NT2/D1 (cell line): Measurements from ENCODE around the gene HS6ST2.
A peak's percentile ranks its signal among the peaks of the same experiment; 100 is the strongest.
"Not testable (repeated sequence)": the region's sequence is repeated elsewhere in the genome, so short reads cannot be mapped to it uniquely, and the experiment has no call there.

ENCODE experiments used
- DNase-seq: peaks from one replicate; pipeline ENCODE4 v3.0.0-alpha.2; 2011; ENCODE audit warnings: low read depth, low spot score
- H3K27me3 ChIP-seq: 2 replicates; pipeline ENCODE4 v1.6.0; 2011; ENCODE audit warnings: mild to moderate bottlenecking; ENCODE audit not compliant: insufficient read length, insufficient read depth
- H3K36me3 ChIP-seq: 2 replicates; pipeline ENCODE4 v1.6.1; 2011; ENCODE audit warnings: mild to moderate bottlenecking, low read length, mixed read lengths; ENCODE audit not compliant: insufficient read depth, insufficient read length
- H3K4me1 ChIP-seq: 2 replicates; pipeline ENCODE4 v1.5.1; 2011; ENCODE audit not compliant: insufficient read depth, insufficient read length
- H3K4me3 ChIP-seq: 2 replicates; pipeline ENCODE4 v1.5.1; 2011; ENCODE audit warnings: low read depth; ENCODE audit not compliant: insufficient read length
- H3K9ac ChIP-seq: 2 replicates; pipeline ENCODE4 v1.6.0; 2011; ENCODE audit warnings: low read depth; ENCODE audit not compliant: insufficient read length
- H3K9me3 ChIP-seq: 2 replicates; pipeline ENCODE4 v1.5.1; 2011; ENCODE audit warnings: mild to moderate bottlenecking, low read length; ENCODE audit not compliant: insufficient read depth
- SUZ12 ChIP-seq: IDR thresholded peaks from 2 replicates; pipeline ENCODE4 v1.6.1; 2011; ENCODE audit not compliant: insufficient read length, insufficient read depth; ENCODE audit errors: extremely low read depth
- YY1 ChIP-seq: IDR thresholded peaks from 2 replicates; pipeline ENCODE4 v1.6.1; 2011; ENCODE audit not compliant: insufficient read length, insufficient read depth
- ZNF274 ChIP-seq: IDR thresholded peaks from 2 replicates; pipeline ENCODE4 v1.6.1; 2011; ENCODE audit warnings: mild to moderate bottlenecking, low read depth, low read length

The HS6ST2 gene

DNA sequence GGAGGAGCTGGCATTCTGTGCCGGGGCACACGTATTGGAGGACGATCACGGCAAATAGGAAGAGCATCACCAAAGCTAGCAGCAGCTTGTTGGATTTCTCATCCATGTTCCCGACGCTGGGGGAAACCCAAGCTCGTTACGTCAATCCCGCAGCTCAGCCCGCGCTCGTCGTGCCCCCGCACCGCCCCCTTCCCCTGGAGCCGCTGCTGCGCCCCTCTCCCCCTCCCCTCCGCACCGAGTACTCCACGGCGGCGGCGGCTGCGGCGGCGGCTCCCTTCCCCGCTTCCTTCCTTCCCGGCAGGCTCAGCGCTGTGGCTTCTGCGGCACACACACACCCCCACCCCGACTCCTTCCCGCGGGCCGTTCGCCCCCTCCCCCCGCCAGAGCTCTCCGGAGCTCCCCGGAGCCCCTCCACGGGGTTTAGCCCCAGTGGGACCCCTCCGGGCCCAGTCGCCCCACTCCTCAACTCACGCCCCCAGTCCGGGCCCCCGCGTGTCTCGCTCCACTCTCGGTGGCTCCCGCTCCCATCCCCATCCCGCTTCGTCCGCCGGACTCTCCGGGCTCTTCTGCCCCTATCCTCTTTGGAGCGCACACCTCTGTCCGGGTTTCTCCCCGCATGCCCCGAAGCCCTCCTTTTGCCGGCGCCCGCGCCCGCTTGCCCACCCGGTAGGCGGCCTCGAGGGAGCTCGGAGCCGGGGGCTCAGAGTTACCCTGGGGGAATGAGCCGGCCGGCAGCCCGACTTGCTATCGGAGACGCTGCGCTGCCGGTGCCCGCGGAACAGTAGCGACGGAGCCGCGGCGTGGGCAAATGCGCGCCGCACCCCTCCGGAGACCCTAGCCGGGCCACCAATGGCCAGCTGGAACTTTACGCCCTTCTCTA is 978 bp downstream of the HS6ST2 start:
- Histone ChIP-seq H3K4me3 (peak overlapping the region; percentile 46), H3K27me3 (peaks cover 28% of the 10 kb centered on the region), H3K36me3 (no peaks in the 10 kb centered on the region), H3K4me1 (no peaks in the 10 kb centered on the region), H3K9me3 (no peaks in the 10 kb centered on the region), H3K9ac (peak overlapping the region; percentile 67)
- TF ChIP-seq YY1 (no peak), SUZ12 (no peak), ZNF274 (no peak)
- no peak for DNase-seq

DNA sequence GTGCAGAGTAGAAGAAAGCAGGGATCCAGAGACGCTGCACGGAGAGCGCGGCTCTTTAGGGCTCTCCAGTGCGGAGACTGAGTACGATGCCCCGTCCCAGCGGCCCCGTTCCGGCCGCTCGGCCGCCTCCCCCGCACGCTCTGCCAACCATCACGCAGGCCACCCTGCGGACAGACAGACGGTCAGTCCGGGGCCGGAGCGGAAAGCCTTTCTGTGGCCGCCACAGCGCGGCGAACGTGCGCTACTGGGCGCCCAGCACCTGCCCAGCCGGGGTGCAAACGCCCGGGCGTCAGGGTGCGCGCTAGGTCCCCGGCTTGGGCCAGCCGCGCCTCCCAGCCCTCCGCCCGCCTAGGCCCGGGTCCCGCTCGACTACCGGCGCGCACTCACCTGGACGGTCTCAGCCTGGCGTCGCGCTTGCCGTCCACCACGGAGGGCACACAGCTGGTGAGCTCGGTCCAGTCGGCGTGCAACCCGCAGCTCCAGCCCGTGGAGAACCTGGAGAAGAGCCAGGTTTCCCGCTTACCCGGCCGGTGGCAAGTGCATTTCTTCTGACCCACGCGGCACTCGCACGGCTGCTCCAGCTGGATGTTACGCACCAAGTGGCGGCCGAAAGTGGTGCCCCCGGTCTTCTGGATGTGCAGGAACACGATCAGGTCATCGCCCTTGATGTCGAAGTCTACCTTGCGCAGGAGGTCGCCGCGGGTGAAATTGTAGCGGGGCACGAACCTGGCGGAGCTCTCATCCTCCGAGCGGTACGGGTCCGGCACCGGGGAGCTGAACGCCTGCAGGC is 1.8 kb downstream of the HS6ST2 start:
- H3K27me3 ChIP-seq: peaks cover 28% of the 10 kb centered on the region
- DNase-seq: no peak
- H3K9me3 ChIP-seq: no peaks in the 10 kb centered on the region
- no peaks in the 10 kb centered on the region for H3K36me3 ChIP-seq
- TF ChIP-seq SUZ12: no peak
- no peak for TF ChIP-seq ZNF274
- TF ChIP-seq YY1: no peak
- H3K9ac ChIP-seq: peak overlapping the region; percentile 64
- no peaks in the 10 kb centered on the region for H3K4me1 ChIP-seq
- H3K4me3 ChIP-seq: peak overlapping the region; percentile 46

DNA sequence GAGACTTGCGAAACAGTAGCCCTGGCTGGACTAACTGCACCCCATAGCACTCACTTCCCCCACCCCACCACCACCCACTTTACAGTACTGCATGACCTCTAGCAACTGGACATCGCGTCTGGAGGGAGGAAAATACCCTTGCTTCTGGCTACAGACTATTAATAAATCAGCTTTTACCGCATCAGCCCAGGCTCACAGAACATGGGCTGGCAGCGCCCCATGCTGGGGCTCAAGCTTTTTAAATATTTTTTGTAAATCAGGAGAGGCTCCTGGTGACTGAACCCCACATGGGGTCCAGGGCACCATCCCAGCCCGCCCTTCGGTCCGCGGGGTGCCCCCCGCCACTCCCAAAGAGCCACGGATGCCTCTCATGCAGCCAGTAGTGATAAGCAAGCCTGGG is 2.7 kb downstream of the HS6ST2 start:
- peaks cover 28% of the 10 kb centered on the region for H3K27me3 ChIP-seq

DNA sequence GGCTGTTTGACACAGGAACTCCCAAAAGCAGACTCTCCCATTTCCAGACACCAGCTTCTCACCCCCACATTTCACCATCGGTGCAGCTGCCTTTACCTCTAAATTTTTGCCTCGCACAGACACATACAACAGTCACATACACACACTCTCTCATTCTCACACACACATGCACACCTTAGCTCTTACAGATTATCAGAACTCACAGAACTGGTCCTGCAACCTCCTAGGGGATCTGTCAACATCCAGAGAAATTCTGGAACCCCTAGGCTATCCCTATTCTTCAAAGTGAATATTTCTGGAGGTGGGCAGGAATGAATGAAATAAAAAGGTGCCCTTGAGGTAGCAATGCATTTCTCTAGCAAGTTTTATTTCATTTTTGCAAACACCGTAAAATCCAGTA is 4.1 kb downstream of the HS6ST2 start:
- Histone ChIP-seq H3K27me3 (peaks cover 26% of the 10 kb centered on the region), H3K4me3 (no peak overlapping the region), H3K9me3 (no peaks in the 10 kb centered on the region), H3K9ac (no peak overlapping the region), H3K36me3 (no peaks in the 10 kb centered on the region), H3K4me1 (no peaks in the 10 kb centered on the region)
- TF ChIP-seq SUZ12 (no peak), ZNF274 (no peak), YY1 (no peak)
- no peak for DNase-seq

More for the DNA sequence above, 2.7 kb downstream of the HS6ST2 start:
- TF ChIP-seq YY1 (no peak), SUZ12 (no peak), ZNF274 (no peak)
- DNase-seq: no peak
- Histone ChIP-seq H3K4me3 (no peak overlapping the region), H3K9ac (no peak overlapping the region), H3K4me1 (no peaks in the 10 kb centered on the region), H3K36me3 (no peaks in the 10 kb centered on the region), H3K9me3 (no peaks in the 10 kb centered on the region)

DNA sequence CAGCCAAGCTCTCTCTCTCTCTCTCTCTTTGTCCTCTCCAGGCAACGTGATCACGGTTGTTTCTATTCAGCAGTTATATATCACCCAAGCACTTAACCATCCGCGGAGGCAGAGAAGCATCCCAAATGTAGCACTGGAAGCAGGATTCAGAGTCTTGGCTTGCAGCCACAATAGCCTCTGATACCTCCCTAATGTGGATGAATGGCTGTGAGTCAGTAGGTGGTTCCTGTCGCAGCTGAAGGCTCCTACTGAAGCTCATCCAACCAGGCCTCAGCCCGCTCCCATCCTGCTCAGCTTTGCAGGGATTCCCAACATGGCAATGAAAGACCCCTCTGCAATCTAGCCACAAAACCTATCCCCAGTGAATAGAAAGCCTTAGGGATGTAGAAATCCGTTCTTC is 5.1 kb downstream of the HS6ST2 start:
- Histone ChIP-seq H3K4me3 (no peak overlapping the region), H3K4me1 (no peaks in the 10 kb centered on the region), H3K36me3 (no peaks in the 10 kb centered on the region), H3K9me3 (no peaks in the 10 kb centered on the region), H3K27me3 (peaks cover 16% of the 10 kb centered on the region), H3K9ac (no peak overlapping the region)
- no peak for TF ChIP-seq SUZ12
- TF ChIP-seq ZNF274: no peak
- TF ChIP-seq YY1: no peak
- DNase-seq: no peak

DNA sequence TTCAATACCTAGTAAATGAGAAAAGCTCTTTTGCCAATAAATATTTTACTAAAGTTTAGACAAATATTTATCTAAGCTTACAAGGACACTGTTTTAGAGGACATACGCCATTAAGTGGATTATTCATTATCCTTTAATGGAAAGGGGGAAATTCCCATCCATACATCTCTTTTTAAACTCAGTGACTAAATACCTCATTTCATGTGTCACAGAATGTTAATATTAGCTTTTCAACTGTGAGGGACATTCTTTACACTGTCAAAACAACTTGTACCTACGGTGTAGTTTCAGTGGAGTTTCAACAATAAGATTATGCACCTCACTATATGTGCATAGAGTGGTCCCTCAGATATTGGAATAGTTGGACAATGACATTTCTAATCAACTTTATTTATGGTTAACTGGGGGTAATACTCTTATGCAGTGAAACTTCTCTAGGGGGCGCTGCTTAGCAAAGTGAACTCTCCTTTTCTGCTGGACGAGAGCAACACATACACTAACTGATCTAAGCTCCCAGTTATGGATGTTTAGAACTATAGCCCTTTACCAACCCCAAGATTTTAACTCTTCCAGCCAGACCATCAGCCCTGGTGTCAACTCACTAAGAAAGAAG is 9.7 kb downstream of the HS6ST2 start:
- H3K9ac ChIP-seq: no peak overlapping the region
- no peak overlapping the region for H3K4me3 ChIP-seq
- H3K9me3 ChIP-seq: no peaks in the 10 kb centered on the region
- no peak for TF ChIP-seq ZNF274
- TF ChIP-seq SUZ12: no peak
- no peak for TF ChIP-seq YY1
- H3K36me3 ChIP-seq: no peaks in the 10 kb centered on the region
- no peaks in the 10 kb centered on the region for H3K4me1 ChIP-seq
- no peaks in the 10 kb centered on the region for H3K27me3 ChIP-seq
- DNase-seq: no peak

DNA sequence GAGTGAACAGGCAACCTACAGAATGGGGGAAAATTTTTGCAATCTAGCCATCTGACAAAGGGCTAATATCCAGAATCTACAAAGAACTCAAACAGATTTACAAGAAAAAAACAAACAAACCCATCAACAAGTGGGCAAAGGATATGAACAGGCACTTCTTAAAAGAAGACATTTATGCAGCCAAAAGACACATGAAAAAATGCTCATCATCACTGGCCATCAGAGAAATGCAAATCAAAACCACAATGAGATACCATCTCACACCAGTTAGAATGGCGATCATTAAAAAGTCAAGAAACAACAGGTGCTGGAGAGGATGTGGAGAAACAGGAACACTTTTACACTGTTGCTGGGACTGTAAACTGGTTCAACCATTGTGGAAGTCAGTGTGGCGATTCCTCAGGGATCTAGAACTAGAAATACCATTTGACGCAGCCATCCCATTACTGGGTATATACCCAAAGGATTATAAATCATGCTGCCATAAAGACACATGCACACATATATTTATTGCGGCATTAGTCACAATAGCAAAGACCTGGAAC is 13.3 kb downstream of the HS6ST2 start:
- not testable (repeated sequence) for H3K27me3 ChIP-seq, DNase-seq, H3K9ac ChIP-seq, H3K4me1 ChIP-seq, H3K4me3 ChIP-seq, H3K9me3 ChIP-seq, H3K36me3 ChIP-seq
